ENCODE data around the gene TUBA4B. TPM values are rescaled to one million over a fixed set of nuclear protein-coding genes. Genes with fewer than 3 reads are reported as not detected.
A peak's percentile ranks its signal among the peaks of the same experiment; 100 is the strongest.

The TUBA4B gene
- total and polyA plus RNA-seq, 2 of the 4 experiments (the other 2 are of a cell fraction): not detected

- H3K18ac ChIP-seq (ENCODE audit: low read depth, low read length): no peak overlapping the region
- H4K5ac ChIP-seq (ENCODE audit: low read depth, low read length): no peak overlapping the region
- H3K56ac ChIP-seq (ENCODE audit: extremely low read depth, insufficient read depth, low read length): no peak overlapping the region
- H4K20me1 ChIP-seq (ENCODE audit: insufficient read depth, low read length): peaks cover 10% of the 10 kb centered on the region; the same call in 1 of the 2 replicates
- ATAC-seq (ENCODE audit: low read depth) (no peak), DNase-seq (no peak)
- no peaks in the 10 kb centered on the region for H3K9me3 ChIP-seq (ENCODE audit: control insufficient read depth, insufficient read depth, low read length)
- peaks cover 57% of the 10 kb centered on the region for H3K36me3 ChIP-seq (ENCODE audit: control insufficient read depth, insufficient read depth, low read length)
- no peak overlapping the region for H2AFZ ChIP-seq (replicated peaks; ENCODE audit: low read length, poor library complexity)
- H3K79me1 ChIP-seq (ENCODE audit: low read depth in 1 of 2, low read length in 2 of 2): peaks cover 10 to 22% of the 10 kb centered on the region in 2 experiments
- peaks cover 14% of the 10 kb centered on the region; the same call in 1 of the 2 replicates for H3K9me1 ChIP-seq (ENCODE audit: insufficient read depth, low read length)
- dilution Hi-C loops (cut with HindIII; ENCODE audit: low sequenced_read_pairs, unreplicated experiment): no loop called here
- H2BK5ac ChIP-seq (ENCODE audit: low read depth, low read length, poor library complexity, severe bottlenecking): no peak overlapping the region
- BruUV-seq (replicated peaks): no TSS peak
- no peaks in the 10 kb centered on the region for H3K27me3 ChIP-seq (ENCODE audit: control insufficient read depth, insufficient read depth, low read length)
- no peak overlapping the region for H3K23ac ChIP-seq (ENCODE audit: low read depth, low read length)
- H4K8ac ChIP-seq (ENCODE audit: low read depth in 2 of 2, low read length in 2 of 2): no peak overlapping the region; a peak in 1 of 4 replicates
- CTCF ChIA-PET: no interaction called here
- WGBS, 2 experiments (ENCODE audit: extremely low coverage in 2 of 2, insufficient read length in 1 of 2): no CpG with 5 or more reads among the region's 12 CpGs
- H2BK15ac ChIP-seq (ENCODE audit: low read depth, low read length): no peak overlapping the region
- H3K14ac ChIP-seq (replicated peaks; ENCODE audit: low read depth, low read length): no peak overlapping the region
- peak overlapping the region; percentile 63 for H2AK9ac ChIP-seq (replicated peaks; ENCODE audit: low read depth, low read length, poor library complexity)
- no peak overlapping the region for H2AK5ac ChIP-seq (ENCODE audit: low read depth, low read length)
- no peak overlapping the region for H2BK20ac ChIP-seq (ENCODE audit: low read depth, low read length)
- POLR2A ChIA-PET (ENCODE audit: unreplicated experiment): no interaction called here
- no peak overlapping the region for H3K4me3 ChIP-seq (ENCODE audit: insufficient read depth, low read depth, low read length)
- intact Hi-C loops (cut with micrococcal nuclease): no loop called here
- H3K27ac ChIP-seq (ENCODE audit: insufficient read depth, low read length): no peak overlapping the region
- no peak overlapping the region for H4K91ac ChIP-seq (ENCODE audit: insufficient read depth, low read depth, low read length)
- H3K9ac ChIP-seq (ENCODE audit: low read depth, low read length): no peak overlapping the region
- TF ChIP-seq MAFK (IDR thresholded peaks at IDR 0.05; ENCODE audit: low read depth, low read length): no peak
- TF ChIP-seq, protein P1, sequence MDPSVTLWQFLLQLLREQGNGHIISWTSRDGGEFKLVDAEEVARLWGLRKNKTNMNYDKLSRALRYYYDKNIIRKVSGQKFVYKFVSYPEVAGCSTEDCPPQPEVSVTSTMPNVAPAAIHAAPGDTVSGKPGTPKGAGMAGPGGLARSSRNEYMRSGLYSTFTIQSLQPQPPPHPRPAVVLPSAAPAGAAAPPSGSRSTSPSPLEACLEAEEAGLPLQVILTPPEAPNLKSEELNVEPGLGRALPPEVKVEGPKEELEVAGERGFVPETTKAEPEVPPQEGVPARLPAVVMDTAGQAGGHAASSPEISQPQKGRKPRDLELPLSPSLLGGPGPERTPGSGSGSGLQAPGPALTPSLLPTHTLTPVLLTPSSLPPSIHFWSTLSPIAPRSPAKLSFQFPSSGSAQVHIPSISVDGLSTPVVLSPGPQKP (IDR thresholded peaks at IDR 0.05; ENCODE audit: borderline replicate concordance, low read depth, low read length): no peak
- TF ChIP-seq MAZ (IDR thresholded peaks at IDR 0.05; ENCODE audit: borderline replicate concordance, low read depth, low read length): no peak
- TF ChIP-seq MXI1 (IDR thresholded peaks at IDR 0.05; ENCODE audit: borderline replicate concordance, low read depth, low read length): no peak
- no peak for TF ChIP-seq POLR2A (IDR thresholded peaks at IDR 0.05; ENCODE audit: low read depth, low read length)
- no peak for TF ChIP-seq BHLHE40 (IDR thresholded peaks at IDR 0.05; ENCODE audit: low read depth, low read length)
- TF ChIP-seq RFX5 (IDR thresholded peaks at IDR 0.05; ENCODE audit: low read depth, low read length): no peak
- TF ChIP-seq CHD1 (IDR thresholded peaks at IDR 0.05; ENCODE audit: low read depth, low read length): no peak
- TF ChIP-seq CTCF (conservative IDR thresholded peaks at IDR 0.05; ENCODE audit: low read depth, low read length): no peak
- TF ChIP-seq USF2 (IDR thresholded peaks at IDR 0.05; ENCODE audit: low read depth, low read length): no peak
- no peak for TF ChIP-seq CEBPB (IDR thresholded peaks at IDR 0.05; ENCODE audit: low read depth, low read length)
- TF ChIP-seq FOS (IDR thresholded peaks at IDR 0.05; ENCODE audit: low read depth, low read length): no peak
- no peak for TF ChIP-seq SMC3 (IDR thresholded peaks at IDR 0.05; ENCODE audit: low read depth, low read length)
- no peak for TF ChIP-seq RAD21 (IDR thresholded peaks at IDR 0.05; ENCODE audit: low read length)
- TF ChIP-seq NFE2L2 (IDR thresholded peaks at IDR 0.05; ENCODE audit: low read depth, low read length): no peak
- no peak overlapping the region for H2BK120ac ChIP-seq (ENCODE audit: low read depth, low read length)
- peaks cover 14% of the 10 kb centered on the region for H3K4me1 ChIP-seq (ENCODE audit: control insufficient read depth, insufficient read depth, low read length)
- H3K4ac ChIP-seq (ENCODE audit: low read depth, low read length): no peak overlapping the region
- H3K4me2 ChIP-seq (ENCODE audit: low read depth, low read length): no peak overlapping the region
- in situ Hi-C loops (cut with MboI; ENCODE audit: low sequenced_read_pairs): no loop called here
Measured at GRCh38 chr2:219285373-219285735, 32.3 kb downstream of the TUBA4B start.
